NB4 (cell line): Measurements from ENCODE around the gene SLC16A3.
A peak's percentile ranks its signal among the peaks of the same experiment; 100 is the strongest.

Experiments used
- DNase-seq: peaks from one replicate; pipeline ENCODE4 v3.0.0; 2010; ENCODE audit warnings: low read depth
- H3K4me3 ChIP-seq: one replicate; pipeline ENCODE4 v1.5.1; 2011; ENCODE audit warnings: mild to moderate bottlenecking, low read depth, low read length, moderate library complexity
- MYC ChIP-seq: IDR thresholded peaks from 2 replicates; pipeline ENCODE4 v1.6.1; 2011; ENCODE audit warnings: low read depth, low read length
- POLR2A ChIP-seq: IDR thresholded peaks from 2 replicates; pipeline ENCODE4 v1.6.1; 2011; ENCODE audit warnings: mild to moderate bottlenecking; ENCODE audit not compliant: insufficient read length; ENCODE audit errors: extremely low read depth
- TF ChIP-seq, protein P1 (sequence below): IDR thresholded peaks from 2 replicates; pipeline ENCODE4 v1.6.1; 2011; ENCODE audit warnings: low read depth, low read length
- TF ChIP-seq, protein P2 (sequence below): IDR thresholded peaks from one replicate; pipeline ENCODE4 v1.5.1; 2012; ENCODE audit warnings: low read depth, low read length

Gene SLC16A3

DNA sequence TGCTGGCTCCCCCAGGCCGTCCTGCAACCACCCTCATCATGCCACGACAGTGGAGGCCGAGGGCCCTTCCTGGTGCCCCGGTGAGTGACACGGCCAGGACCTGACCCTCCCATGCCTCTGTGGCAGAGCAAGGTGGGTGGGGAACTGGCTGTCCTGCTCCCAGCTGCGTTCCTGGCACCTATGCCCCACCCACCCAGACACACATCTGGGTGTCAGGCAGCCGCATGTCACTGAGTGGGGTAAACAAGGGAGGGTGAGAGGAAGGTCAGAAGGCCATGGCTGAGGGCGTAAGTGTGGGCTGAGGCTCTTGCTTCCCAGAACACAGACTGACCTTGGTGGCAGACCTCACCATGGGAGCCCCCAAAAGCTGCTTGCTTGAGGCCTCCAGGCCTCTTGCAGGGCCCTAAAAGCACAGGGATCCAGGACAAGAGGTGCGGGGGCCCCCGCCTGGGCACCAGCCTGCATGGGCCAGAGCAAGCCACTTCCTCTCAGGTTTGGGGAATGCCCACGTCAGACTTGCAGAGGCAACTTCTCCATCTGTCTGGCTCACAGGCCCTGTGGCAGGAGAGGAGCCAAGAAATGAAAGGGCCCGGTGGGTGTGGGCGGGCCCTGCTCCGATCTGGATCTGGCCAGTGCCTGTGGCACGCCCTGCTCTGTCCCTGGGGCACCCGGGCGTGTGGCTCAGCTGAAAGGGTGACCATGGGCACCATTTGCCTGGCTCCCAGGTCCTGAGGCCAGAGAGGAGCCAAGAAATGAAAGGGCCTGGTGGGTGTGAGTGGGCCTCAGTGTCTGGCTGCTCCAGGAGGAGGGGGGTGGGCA lies 12.3 kb upstream of the SLC16A3 start:
- peak; percentile 96 for DNase-seq
- TF ChIP-seq POLR2A (peak; percentile 12), MYC (no peak; the same call in none of the 2 replicates)
- TF ChIP-seq, protein P1, sequence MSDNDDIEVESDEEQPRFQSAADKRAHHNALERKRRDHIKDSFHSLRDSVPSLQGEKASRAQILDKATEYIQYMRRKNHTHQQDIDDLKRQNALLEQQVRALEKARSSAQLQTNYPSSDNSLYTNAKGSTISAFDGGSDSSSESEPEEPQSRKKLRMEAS, result 0 out of 2 replicates have a peak, but pooled peaks have one; percentile 4
- peak overlapping the region; percentile 30 for H3K4me3 ChIP-seq

DNA sequence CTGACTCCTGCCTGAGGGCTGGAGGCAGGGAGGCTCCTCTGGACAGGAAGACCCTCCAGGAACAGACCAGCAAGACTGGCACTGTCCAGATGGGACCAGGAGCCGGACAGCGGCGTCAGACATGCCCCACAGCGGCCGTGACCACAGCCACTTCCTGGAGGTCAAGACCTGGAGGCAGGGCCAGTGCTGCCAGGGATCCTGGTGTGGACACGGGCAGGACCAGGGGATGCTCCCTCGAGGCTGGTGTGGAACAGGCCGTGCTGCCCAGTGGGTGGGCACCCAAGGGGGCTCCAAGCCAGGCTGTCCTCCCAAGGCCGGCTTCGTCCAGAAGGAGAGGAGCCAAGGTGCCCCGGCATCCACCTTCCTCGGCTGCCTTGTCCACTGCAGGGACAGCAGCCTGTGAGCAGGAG lies 11.7 kb upstream of the SLC16A3 start:
- peak overlapping the region; percentile 30 for H3K4me3 ChIP-seq
- no peak for DNase-seq
- TF ChIP-seq, protein P1, result no peak
- TF ChIP-seq, protein P2, sequence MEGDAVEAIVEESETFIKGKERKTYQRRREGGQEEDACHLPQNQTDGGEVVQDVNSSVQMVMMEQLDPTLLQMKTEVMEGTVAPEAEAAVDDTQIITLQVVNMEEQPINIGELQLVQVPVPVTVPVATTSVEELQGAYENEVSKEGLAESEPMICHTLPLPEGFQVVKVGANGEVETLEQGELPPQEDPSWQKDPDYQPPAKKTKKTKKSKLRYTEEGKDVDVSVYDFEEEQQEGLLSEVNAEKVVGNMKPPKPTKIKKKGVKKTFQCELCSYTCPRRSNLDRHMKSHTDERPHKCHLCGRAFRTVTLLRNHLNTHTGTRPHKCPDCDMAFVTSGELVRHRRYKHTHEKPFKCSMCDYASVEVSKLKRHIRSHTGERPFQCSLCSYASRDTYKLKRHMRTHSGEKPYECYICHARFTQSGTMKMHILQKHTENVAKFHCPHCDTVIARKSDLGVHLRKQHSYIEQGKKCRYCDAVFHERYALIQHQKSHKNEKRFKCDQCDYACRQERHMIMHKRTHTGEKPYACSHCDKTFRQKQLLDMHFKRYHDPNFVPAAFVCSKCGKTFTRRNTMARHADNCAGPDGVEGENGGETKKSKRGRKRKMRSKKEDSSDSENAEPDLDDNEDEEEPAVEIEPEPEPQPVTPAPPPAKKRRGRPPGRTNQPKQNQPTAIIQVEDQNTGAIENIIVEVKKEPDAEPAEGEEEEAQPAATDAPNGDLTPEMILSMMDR, result no peak
- TF ChIP-seq POLR2A, result peak; percentile 7

DNA sequence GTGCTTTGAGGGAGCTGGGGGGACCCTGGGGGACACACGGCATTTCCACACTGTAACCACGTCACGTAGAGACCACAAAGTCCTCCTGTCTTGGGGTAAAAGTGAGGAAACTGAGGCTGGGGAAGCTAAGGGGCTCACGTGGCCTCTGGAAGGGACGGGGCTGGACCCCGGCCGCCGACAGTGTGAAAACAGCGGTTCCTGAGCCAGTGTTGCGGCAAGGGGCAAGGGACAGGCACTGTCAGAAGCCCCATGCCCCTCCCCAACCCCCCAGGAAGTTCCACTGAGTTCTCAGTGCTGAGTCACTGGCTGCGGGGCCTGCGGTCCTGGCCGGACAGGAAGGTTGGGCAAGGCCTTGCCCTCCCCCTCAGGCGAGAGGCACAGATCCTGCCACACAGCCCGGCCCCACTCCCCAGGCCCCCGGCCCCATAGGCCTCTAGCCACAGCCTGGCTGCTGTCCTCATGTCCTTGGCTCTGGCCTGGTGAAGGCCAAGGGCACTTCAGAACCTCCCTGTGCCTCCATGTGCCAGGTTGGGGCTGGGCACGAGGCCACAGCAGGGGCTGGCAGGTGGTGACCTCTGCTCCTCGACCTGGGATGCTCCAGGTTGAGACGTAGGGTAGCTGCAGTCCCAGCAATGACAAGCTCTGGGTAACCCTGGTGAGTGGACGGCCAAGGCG lies 11.2 kb upstream of the SLC16A3 start:
- peak; percentile 96 for DNase-seq
- H3K4me3 ChIP-seq, result peak overlapping the region; percentile 30
- TF ChIP-seq POLR2A, result peak; percentile 7
- TF ChIP-seq, protein P1, result peak; percentile 69
- peak; percentile 80 for TF ChIP-seq MYC
- TF ChIP-seq, protein P2, result no peak

DNA sequence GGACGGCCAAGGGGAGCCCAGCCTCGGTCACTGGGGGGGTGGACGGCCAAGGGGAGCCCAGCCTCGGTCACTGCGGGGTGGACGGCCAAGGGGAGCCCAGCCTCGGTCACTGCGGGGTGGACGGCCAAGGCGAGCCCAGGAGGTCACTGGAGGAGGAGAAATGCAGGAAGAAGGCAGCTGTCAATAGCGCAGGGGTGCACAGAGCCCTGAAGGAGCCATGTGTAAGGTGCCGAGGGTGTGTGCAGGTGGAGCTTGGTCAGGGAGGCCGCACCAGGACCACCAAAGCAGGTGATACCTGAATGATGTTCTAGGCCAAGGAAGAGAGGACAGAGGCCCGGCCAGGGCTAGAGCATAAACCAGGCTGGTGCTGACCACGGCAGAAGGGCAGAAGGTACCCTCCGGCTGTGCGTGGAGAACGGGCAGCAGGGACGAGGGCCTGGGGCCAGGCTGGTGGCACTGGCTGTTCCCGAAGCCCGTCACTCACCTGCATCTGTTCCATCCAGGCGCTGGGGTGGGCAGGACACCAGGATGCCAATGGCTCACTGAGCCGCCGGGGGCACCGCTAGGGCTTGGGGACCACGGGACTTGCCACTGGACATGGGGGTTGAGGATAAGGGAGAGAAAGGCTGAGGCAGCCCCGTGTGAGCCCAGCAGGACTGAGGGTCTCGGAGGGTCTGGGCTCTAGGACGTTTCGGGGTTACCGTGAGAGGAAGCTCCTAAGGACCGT lies 10.3 kb upstream of the SLC16A3 start:
- no peak overlapping the region for H3K4me3 ChIP-seq
- TF ChIP-seq, protein P1, result no peak
- TF ChIP-seq POLR2A (no peak), MYC (no peak)
- DNase-seq, result peak; percentile 1

DNA sequence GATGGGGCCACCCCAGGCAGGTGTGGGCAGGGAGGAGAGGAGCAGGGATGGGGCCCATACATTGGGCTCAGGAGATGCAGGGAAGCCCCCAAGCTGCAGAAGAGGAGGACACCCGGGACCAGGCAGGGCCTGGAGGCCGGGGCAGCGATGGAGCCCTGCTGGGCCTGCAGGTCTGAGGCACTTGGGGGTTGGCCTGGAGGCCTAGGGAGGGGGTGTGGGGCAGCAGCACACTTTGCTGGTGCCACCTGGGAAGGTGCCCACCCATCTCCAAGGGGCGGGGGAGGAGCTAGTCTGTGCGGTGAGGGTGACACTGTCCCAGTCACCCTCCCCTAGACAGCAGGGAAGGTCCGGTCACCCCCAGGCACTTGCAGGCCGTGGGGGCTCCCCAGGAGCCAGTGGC lies 9.8 kb upstream of the SLC16A3 start:
- H3K4me3 ChIP-seq, result no peak overlapping the region
- peak; percentile 4 for DNase-seq
- TF ChIP-seq, protein P2, result no peak
- TF ChIP-seq, protein P1, result no peak
- TF ChIP-seq MYC (no peak), POLR2A (no peak)

DNA sequence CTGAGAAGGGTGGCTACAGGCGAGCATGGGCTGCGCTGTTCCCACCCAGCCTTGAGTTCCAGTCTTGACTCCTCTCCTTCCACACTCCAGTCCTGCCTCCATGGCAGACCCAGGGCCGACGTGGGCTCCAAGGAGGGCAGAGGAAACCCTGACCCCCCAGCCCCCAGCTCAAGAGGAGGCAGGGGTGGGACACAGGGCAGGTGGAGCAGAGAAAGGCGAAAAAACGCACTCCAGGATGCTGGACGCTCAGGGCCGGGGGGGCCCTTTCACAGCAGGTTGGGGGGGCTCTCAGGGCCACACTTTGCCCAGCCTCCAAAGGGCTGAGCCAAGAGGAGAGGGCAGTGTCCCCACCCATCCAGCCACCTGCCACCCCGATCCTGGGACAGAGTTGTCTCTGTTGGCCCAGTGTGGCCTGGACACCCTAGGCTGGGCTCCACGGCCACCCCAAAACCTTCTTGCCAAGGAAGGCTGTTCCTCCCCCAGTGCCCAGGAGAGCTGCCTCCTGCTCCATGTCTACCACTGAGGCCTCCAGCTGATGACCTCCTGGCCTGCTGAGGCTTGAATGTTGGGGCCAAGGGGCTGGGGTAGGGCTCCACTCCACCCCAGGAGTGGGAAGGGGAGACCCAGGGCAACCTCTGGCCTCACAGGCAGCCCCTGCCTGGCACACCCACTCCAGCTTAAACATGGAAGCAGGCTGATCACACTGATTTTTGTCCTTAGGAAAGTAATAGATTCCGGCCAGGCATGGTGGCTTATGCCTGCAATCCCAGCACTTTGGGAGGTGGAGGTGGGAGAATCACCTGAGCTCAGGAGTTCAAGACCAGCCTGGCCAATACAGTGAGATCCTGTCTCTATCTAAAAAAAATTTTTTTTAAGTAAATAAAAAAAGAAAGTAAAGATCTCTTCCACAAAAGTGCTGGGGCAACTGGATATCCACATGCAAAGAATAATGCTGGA lies 8.8 kb upstream of the SLC16A3 start:
- DNase-seq, result no peak
- no peak overlapping the region for H3K4me3 ChIP-seq
- TF ChIP-seq, protein P1, result no peak
- TF ChIP-seq MYC, result no peak
